ENCODE measurements around the gene DTNA.

DNA sequence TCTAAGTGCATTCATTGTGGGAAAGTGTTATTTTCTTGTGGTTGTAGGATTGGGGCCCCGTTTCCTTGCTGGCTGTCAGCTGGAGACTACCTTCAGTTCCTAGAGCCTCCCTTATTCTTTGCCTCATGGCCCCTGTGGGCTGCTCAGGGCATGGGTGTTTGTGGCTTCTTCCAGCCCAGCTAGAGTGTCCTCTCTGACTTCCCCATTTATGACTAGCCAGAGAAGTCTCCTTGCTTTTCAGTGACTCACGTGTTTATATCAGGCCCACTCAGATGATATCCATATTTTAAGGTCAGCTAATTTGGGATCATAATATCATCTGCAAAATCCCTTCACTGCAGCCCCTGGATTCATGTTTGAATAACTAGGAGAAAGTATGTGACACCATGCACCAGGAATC, 62.8 kb downstream of the DTNA start:
- no peak for TF ChIP-seq ZNF274 (IDR thresholded peaks at IDR 0.05; ENCODE audit: borderline replicate concordance, extremely low read depth, low read length)
- TF ChIP-seq SP4 (IDR thresholded peaks at IDR 0.05; ENCODE audit: low read length) = no peak
- no peak for TF ChIP-seq GABPA (IDR thresholded peaks at IDR 0.05; ENCODE audit: borderline replicate concordance, insufficient read depth, low read length)
